Measurements from ENCODE around the gene TCF12.

GRCh38 chr15:57059026-57059660 lies 140.7 kb downstream of the TCF12 start:
- TF ChIP-seq CTCF (optimal IDR thresholded peaks at IDR 0.05 in 1 of 3, IDR thresholded peaks at IDR 0.05 in 1 of 3, conservative IDR thresholded peaks at IDR 0.05 in 1 of 3; ENCODE audit: extremely low read depth in 1 of 3, insufficient read depth in 2 of 3, low read length in 3 of 3) (no peak), EZH2 (IDR thresholded peaks at IDR 0.05; ENCODE audit: low read length) (no peak)

All from keratinocyte (primary cell).